OCI-LY1 (cell line): ENCODE measurements around the gene GORASP1.

Experiments used
- H2AFZ ChIP-seq: fragments of 200-600 bp; sonication (generic), shearing (Covaris generic); 2 replicates; pipeline ENCODE4 v1.6.0; 2014; ENCODE audit warnings: antibody characterized with exemption, mild to moderate bottlenecking, low read length
- H3F3A ChIP-seq: fragments of 200-600 bp; sonication (generic), shearing (Covaris generic); 2 replicates; pipeline ENCODE4 v1.6.0; 2014; ENCODE audit warnings: mild to moderate bottlenecking, antibody characterized with exemption, low read length, moderate library complexity; ENCODE audit not compliant: insufficient read depth
- H3K27ac ChIP-seq: fragments of 200-600 bp; sonication (generic); 2 replicates; pipeline ENCODE4 v1.5.1; 2014; ENCODE audit warnings: low read length, mixed run types, mild to moderate bottlenecking, low read depth; ENCODE audit not compliant: poor library complexity, severe bottlenecking
- H3K27me3 ChIP-seq: fragments of 200-600 bp; sonication (generic); 2 replicates; pipeline ENCODE4 v1.6.0; 2014; ENCODE audit warnings: antibody characterized with exemption, mild to moderate bottlenecking, low read length, moderate library complexity; ENCODE audit not compliant: insufficient read depth
- H3K36me3 ChIP-seq: fragments of 200-600 bp; sonication (generic); 2 replicates; pipeline ENCODE4 v1.6.1; 2014; ENCODE audit warnings: mild to moderate bottlenecking, antibody characterized with exemption, low read length, moderate library complexity, mixed read lengths; ENCODE audit not compliant: insufficient read depth
- H3K4me1 ChIP-seq: fragments of 200-600 bp; sonication (generic); 2 replicates; pipeline ENCODE4 v1.5.1; 2014; ENCODE audit warnings: mild to moderate bottlenecking, low read length, moderate library complexity; ENCODE audit not compliant: insufficient read depth, severe bottlenecking
- H3K4me2 ChIP-seq: fragments of 200-600 bp; sonication (generic), shearing (Covaris generic); 2 replicates; pipeline ENCODE4 v1.6.1; 2014; ENCODE audit warnings: low read length
- H3K4me3 ChIP-seq: fragments of 200-600 bp; sonication (generic); 2 replicates; pipeline ENCODE4 v1.5.1; 2014; ENCODE audit warnings: low read length, low read depth, mild to moderate bottlenecking, mixed read lengths; ENCODE audit not compliant: poor library complexity, severe bottlenecking
- H3K79me2 ChIP-seq: fragments of 200-600 bp; shearing (Covaris generic); 2 replicates; pipeline ENCODE4 v1.6.1; 2016; ENCODE audit warnings: mixed run types, low read length, mixed read lengths; ENCODE audit not compliant: insufficient read depth
- H3K9ac ChIP-seq: fragments of 200-600 bp; sonication (generic), shearing (Covaris generic); 2 replicates; pipeline ENCODE4 v1.6.1; 2014; ENCODE audit warnings: mild to moderate bottlenecking, low read length, mixed read lengths
- H3K9me2 ChIP-seq: fragments of 200-600 bp; sonication (generic), shearing (Covaris generic); 2 replicates; pipeline ENCODE4 v1.6.1; 2014; ENCODE audit warnings: low read depth, mild to moderate bottlenecking, low read length, mixed read lengths
- H3K9me3 ChIP-seq: fragments of 200-600 bp; shearing (Covaris generic); 2 replicates; pipeline ENCODE4 v1.6.1; 2014; ENCODE audit warnings: low read length, mixed read lengths
- H4K20me1 ChIP-seq: fragments of 200-600 bp; sonication (generic), shearing (Covaris generic); 2 replicates; pipeline ENCODE4 v1.6.0; 2016; ENCODE audit warnings: mild to moderate bottlenecking, low read length; ENCODE audit not compliant: insufficient read depth
- CTCF ChIP-seq: fragments of 200-600 bp; sonication (generic), shearing (Covaris generic); IDR thresholded peaks from 2 replicates; pipeline ENCODE4 v1.5.1; 2017; ENCODE audit warnings: mild to moderate bottlenecking, antibody characterized with exemption, low read length, moderate library complexity, mixed read lengths
- EZH2 ChIP-seq: fragments of 200-600 bp; sonication (generic), shearing (Covaris generic); IDR thresholded peaks from 2 replicates; pipeline ENCODE4 v1.8.0; 2017; ENCODE audit warnings: borderline replicate concordance, mixed run types, mild to moderate bottlenecking, antibody characterized with exemption, low read length, moderate library complexity, mixed read lengths

GORASP1 gene

GRCh38 chr3:39097716-39098472, 9.5 kb downstream of the GORASP1 start:
- no peaks in the 10 kb centered on the region for H4K20me1 ChIP-seq
- H3F3A ChIP-seq: no peaks in the 10 kb centered on the region
- H3K27me3 ChIP-seq: no peaks in the 10 kb centered on the region
- H3K79me2 ChIP-seq: no peaks in the 10 kb centered on the region
- no peak overlapping the region for H3K4me3 ChIP-seq
- peaks cover 67% of the 10 kb centered on the region; the same call in 1 of the 2 replicates for H3K36me3 ChIP-seq
- no peak overlapping the region for H3K4me2 ChIP-seq
- no peak overlapping the region for H3K27ac ChIP-seq
- no peaks in the 10 kb centered on the region for H3K4me1 ChIP-seq
- no peak overlapping the region for H3K9ac ChIP-seq
- no peaks in the 10 kb centered on the region for H3K9me2 ChIP-seq
- TF ChIP-seq EZH2 (no peak), CTCF (no peak)
- no peaks in the 10 kb centered on the region for H3K9me3 ChIP-seq
- H2AFZ ChIP-seq: no peak overlapping the region

- H2AFZ ChIP-seq: no peak overlapping the region
- no peak overlapping the region for H3K9ac ChIP-seq
- no peaks in the 10 kb centered on the region for H3K79me2 ChIP-seq
- H3K9me2 ChIP-seq: no peaks in the 10 kb centered on the region
- no peaks in the 10 kb centered on the region for H3K4me1 ChIP-seq
- no peak overlapping the region for H3K4me3 ChIP-seq
- H3F3A ChIP-seq: no peaks in the 10 kb centered on the region
- no peak overlapping the region for H3K27ac ChIP-seq
- H4K20me1 ChIP-seq: no peaks in the 10 kb centered on the region
- H3K4me2 ChIP-seq: no peak overlapping the region
- peaks cover 73% of the 10 kb centered on the region; the same call in 1 of the 2 replicates for H3K36me3 ChIP-seq
- H3K9me3 ChIP-seq: no peaks in the 10 kb centered on the region
- H3K27me3 ChIP-seq: no peaks in the 10 kb centered on the region
- no peak for TF ChIP-seq CTCF
- TF ChIP-seq EZH2: no peak
Observed at GRCh38 chr3:39096775-39097174, 10.7 kb downstream of the GORASP1 start.

- Histone ChIP-seq H3K9ac (no peak overlapping the region), H3K27ac (no peak overlapping the region), H3F3A (no peaks in the 10 kb centered on the region), H3K27me3 (no peaks in the 10 kb centered on the region), H2AFZ (no peak overlapping the region), H3K9me2 (no peaks in the 10 kb centered on the region), H3K4me3 (no peak overlapping the region), H3K9me3 (no peaks in the 10 kb centered on the region), H3K4me1 (no peaks in the 10 kb centered on the region), H3K79me2 (no peaks in the 10 kb centered on the region), H3K4me2 (no peak overlapping the region), H3K36me3 (peaks cover 79% of the 10 kb centered on the region; the same call in 1 of the 2 replicates), H4K20me1 (no peaks in the 10 kb centered on the region)
- no peak for TF ChIP-seq CTCF
Observed at GRCh38 chr3:39095778-39096177, 11.6 kb downstream of the GORASP1 start.
